Activated CD4-positive, alpha-beta T cell treated with anti-CD3 and anti-CD28 coated beads, Interleukin-2, amount 10 ng/mL, durations not matched to agents 7 days and 5 days (primary cell): ENCODE data around the gene SDC4. TPM values are rescaled to one million over a fixed set of nuclear protein-coding genes. Genes with fewer than 3 reads are reported as not detected.

ENCODE experiments used
- CTCF ChIA-PET: fragments of 350-600 bp; sonication (Branson Sonifier 250); formaldehyde crosslinking; loops from one replicate; lab custom pipeline; 2021; ENCODE audit warnings: antibody characterized with exemption; lab: Charles Lee
- POLR2A ChIA-PET: fragments of 350-600 bp; sonication (Branson Sonifier 250); formaldehyde crosslinking; loops from one replicate; lab custom pipeline; 2021; ENCODE audit warnings: antibody characterized with exemption; lab: Charles Lee
- DNase-seq: peaks from one replicate; pipeline ENCODE4 v3.0.0-alpha.2; 2020
- H3K27ac Mint-ChIP-seq: one replicate; pipeline ENCODE4 v1.8.0; 2021; ENCODE audit warnings: mild to moderate bottlenecking, moderate library complexity, mixed read lengths
- H3K27me3 Mint-ChIP-seq: one replicate; pipeline ENCODE4 v1.8.0; 2021; ENCODE audit warnings: mixed read lengths
- H3K36me3 Mint-ChIP-seq: one replicate; pipeline ENCODE4 v1.8.0; 2021; ENCODE audit warnings: low read depth, mixed read lengths
- H3K4me1 Mint-ChIP-seq: one replicate; pipeline ENCODE4 v1.8.0; 2021; ENCODE audit warnings: mixed read lengths
- H3K4me3 Mint-ChIP-seq: one replicate; pipeline ENCODE4 v1.8.0; 2021; ENCODE audit warnings: mild to moderate bottlenecking, moderate library complexity, mixed read lengths
- H3K9me3 Mint-ChIP-seq: one replicate; pipeline ENCODE4 v1.8.0; 2021; ENCODE audit warnings: mixed read lengths
- total RNA-seq, 2 experiments: library from RNA; stranded (reverse); gene quantifications; one replicate each; pipeline ENCODE4 v1.2.3, GENCODE V29; 2021

SDC4 gene
- total RNA-seq, 2 experiments from 2014 or later: 7.5 to 8.1 TPM

GRCh38 chr20:45322952-45323383 lies 25.3 kb downstream of the SDC4 start:
- ChIA-PET POLR2A (no interaction called here), CTCF (interaction anchor here (0.9 to 3.8 kb wide), 9 partner anchors 11 to 127 kb away, joined by 3 to 10 read pairs (median 5); partner anchors contain the start of gene SYS1)
- Mint-ChIP-seq H3K4me1 (peaks cover 32% of the 10 kb centered on the region), H3K27me3 (no peaks in the 10 kb centered on the region), H3K27ac (no peak overlapping the region), H3K36me3 (peaks cover 1% of the 10 kb centered on the region), H3K9me3 (no peaks in the 10 kb centered on the region), H3K4me3 (no peak overlapping the region)
- DNase-seq: no peak

GRCh38 chr20:45320948-45321595 lies 27.2 kb downstream of the SDC4 start:
- Mint-ChIP-seq H3K9me3 (no peaks in the 10 kb centered on the region), H3K27ac (peak overlapping the region; percentile 81), H3K4me3 (no peak overlapping the region), H3K4me1 (peaks cover 42% of the 10 kb centered on the region), H3K27me3 (peaks cover 14% of the 10 kb centered on the region), H3K36me3 (no peaks in the 10 kb centered on the region)
- POLR2A ChIA-PET: no interaction called here
- DNase-seq: peak; percentile 37
- CTCF ChIA-PET: interaction anchor here (0.6 to 1.5 kb wide), 7 partner anchors 18 to 125 kb away, joined by 3 to 4 read pairs (median 3); partner anchors contain the start of gene SYS1

- H3K27me3 Mint-ChIP-seq: peaks cover 29% of the 10 kb centered on the region
- no peak for DNase-seq
- peaks cover 44% of the 10 kb centered on the region for H3K4me1 Mint-ChIP-seq
- no peaks in the 10 kb centered on the region for H3K9me3 Mint-ChIP-seq
- no peaks in the 10 kb centered on the region for H3K36me3 Mint-ChIP-seq
- H3K27ac Mint-ChIP-seq: peak overlapping the region; percentile 85
- H3K4me3 Mint-ChIP-seq: peak overlapping the region; percentile 10
- ChIA-PET CTCF (interaction anchor here (0.7 to 3.6 kb wide), 20 partner anchors 9 to 638 kb away, joined by 3 to 20 read pairs (median 4); partner anchors contain the start of genes SDC4 and SYS1), POLR2A (interaction anchor here (1.0 kb wide), 1 partner anchor 44 kb away, joined by 3 read pairs; the partner anchor contains the start of gene SYS1)
Measured at GRCh38 chr20:45318948-45319347, 29.3 kb downstream of the SDC4 start.

GRCh38 chr20:45318386-45318939 lies 29.8 kb downstream of the SDC4 start:
- ChIA-PET CTCF (interaction anchor here (0.7 to 3.6 kb wide), 22 partner anchors 8 to 639 kb away, joined by 3 to 20 read pairs (median 4); partner anchors contain the start of genes SDC4 and SYS1), POLR2A (interaction anchor here (0.6 kb wide), 1 partner anchor 147 kb away, joined by 3 read pairs; no protein-coding TSS in a partner anchor)
- Mint-ChIP-seq H3K27ac (peak overlapping the region; percentile 14), H3K27me3 (peaks cover 32% of the 10 kb centered on the region), H3K4me1 (peaks cover 44% of the 10 kb centered on the region), H3K4me3 (no peak overlapping the region), H3K36me3 (no peaks in the 10 kb centered on the region), H3K9me3 (no peaks in the 10 kb centered on the region)
- no peak for DNase-seq

- POLR2A ChIA-PET: interaction anchor here (0.5 to 0.6 kb wide), 2 partner anchors 15 to 147 kb away, joined by 3 read pairs; no protein-coding TSS in a partner anchor
- Mint-ChIP-seq H3K27me3 (peaks cover 34% of the 10 kb centered on the region), H3K27ac (no peak overlapping the region), H3K36me3 (no peaks in the 10 kb centered on the region), H3K4me1 (peaks cover 44% of the 10 kb centered on the region), H3K9me3 (no peaks in the 10 kb centered on the region), H3K4me3 (no peak overlapping the region)
- CTCF ChIA-PET: interaction anchor here (0.7 to 3.6 kb wide), 9 partner anchors 8 to 350 kb away, joined by 3 to 20 read pairs (median 8); partner anchors contain the start of gene SYS1
- no peak for DNase-seq
Measured at GRCh38 chr20:45317826-45318225, 30.4 kb downstream of the SDC4 start.

GRCh38 chr20:45316150-45317080 lies 31.8 kb downstream of the SDC4 start:
- Mint-ChIP-seq H3K4me1 (peaks cover 47% of the 10 kb centered on the region), H3K4me3 (no peak overlapping the region), H3K36me3 (no peaks in the 10 kb centered on the region), H3K27ac (no peak overlapping the region), H3K9me3 (no peaks in the 10 kb centered on the region), H3K27me3 (peaks cover 39% of the 10 kb centered on the region)
- ChIA-PET POLR2A (no interaction called here), CTCF (interaction anchor here (2.8 to 3.6 kb wide), 2 partner anchors 14 to 24 kb away, joined by 15 to 20 read pairs; no protein-coding TSS in a partner anchor)
- no peak for DNase-seq

GRCh38 chr20:45315672-45316071 lies 32.6 kb downstream of the SDC4 start:
- no peak for DNase-seq
- H3K27ac Mint-ChIP-seq: no peak overlapping the region
- no peak overlapping the region for H3K4me3 Mint-ChIP-seq
- peaks cover 43% of the 10 kb centered on the region for H3K27me3 Mint-ChIP-seq
- peaks cover 43% of the 10 kb centered on the region for H3K4me1 Mint-ChIP-seq
- ChIA-PET POLR2A (no interaction called here), CTCF (interaction anchor here (0.6 to 0.7 kb wide), 3 partner anchors 11 to 456 kb away, joined by 3 to 4 read pairs (median 3); no protein-coding TSS in a partner anchor)
- no peaks in the 10 kb centered on the region for H3K36me3 Mint-ChIP-seq
- H3K9me3 Mint-ChIP-seq: no peaks in the 10 kb centered on the region

- peaks cover 34% of the 10 kb centered on the region for H3K4me1 Mint-ChIP-seq
- no peaks in the 10 kb centered on the region for H3K9me3 Mint-ChIP-seq
- ChIA-PET CTCF (interaction anchor here (1.0 to 1.4 kb wide), 4 partner anchors 11 to 457 kb away, joined by 3 to 5 read pairs (median 4); no protein-coding TSS in a partner anchor), POLR2A (no interaction called here)
- peaks cover 48% of the 10 kb centered on the region for H3K27me3 Mint-ChIP-seq
- no peaks in the 10 kb centered on the region for H3K36me3 Mint-ChIP-seq
- no peak overlapping the region for H3K27ac Mint-ChIP-seq
- no peak for DNase-seq
- H3K4me3 Mint-ChIP-seq: no peak overlapping the region
Measured at GRCh38 chr20:45313943-45314342, 34.3 kb downstream of the SDC4 start.

- Mint-ChIP-seq H3K27me3 (peaks cover 50% of the 10 kb centered on the region), H3K36me3 (no peaks in the 10 kb centered on the region), H3K9me3 (no peaks in the 10 kb centered on the region), H3K27ac (no peak overlapping the region), H3K4me1 (peaks cover 26% of the 10 kb centered on the region), H3K4me3 (no peak overlapping the region)
- DNase-seq: no peak
- CTCF ChIA-PET: interaction anchor here (1.0 to 1.4 kb wide), 4 partner anchors 10 to 458 kb away, joined by 3 to 5 read pairs (median 4); no protein-coding TSS in a partner anchor
- POLR2A ChIA-PET: interaction anchor here (0.6 kb wide), 1 partner anchor 47 kb away, joined by 3 read pairs; no protein-coding TSS in a partner anchor
Measured at GRCh38 chr20:45313065-45313695, 35.0 kb downstream of the SDC4 start.

- ChIA-PET POLR2A (interaction anchor here (0.6 kb wide), 1 partner anchor 48 kb away, joined by 3 read pairs; no protein-coding TSS in a partner anchor), CTCF (interaction anchor here (0.6 to 1.5 kb wide), 17 partner anchors 9 to 783 kb away, joined by 3 to 10 read pairs (median 4); partner anchors contain the start of genes SYS1 and YWHAB)
- no peak for DNase-seq
- Mint-ChIP-seq H3K27me3 (peaks cover 51% of the 10 kb centered on the region), H3K4me3 (no peak overlapping the region), H3K36me3 (no peaks in the 10 kb centered on the region), H3K9me3 (no peaks in the 10 kb centered on the region), H3K27ac (no peak overlapping the region), H3K4me1 (peaks cover 18% of the 10 kb centered on the region)
Measured at GRCh38 chr20:45312241-45312640, 36.0 kb downstream of the SDC4 start.

GRCh38 chr20:45311589-45312211 lies 36.5 kb downstream of the SDC4 start:
- peaks cover 47% of the 10 kb centered on the region for H3K27me3 Mint-ChIP-seq
- CTCF ChIA-PET: interaction anchor here (0.6 to 1.5 kb wide), 17 partner anchors 8 to 460 kb away, joined by 3 to 10 read pairs (median 4); partner anchors contain the start of genes SYS1 and YWHAB
- DNase-seq: peak; percentile 64
- H3K4me1 Mint-ChIP-seq: peaks cover 14% of the 10 kb centered on the region
- H3K27ac Mint-ChIP-seq: no peak overlapping the region
- POLR2A ChIA-PET: no interaction called here
- H3K36me3 Mint-ChIP-seq: no peaks in the 10 kb centered on the region
- no peak overlapping the region for H3K4me3 Mint-ChIP-seq
- H3K9me3 Mint-ChIP-seq: no peaks in the 10 kb centered on the region
